KMS-11 (cell line): Measurements from ENCODE around the gene C12orf56.

Source experiments
- H2AFZ ChIP-seq: fragments of 200-600 bp; sonication (generic); 2 replicates; pipeline ENCODE4 v1.6.1; 2016; ENCODE audit warnings: antibody characterized with exemption, mixed run types, low read depth
- H3K27ac ChIP-seq: fragments of 200-600 bp; sonication (generic); 2 replicates; pipeline ENCODE4 v1.6.1; 2016; ENCODE audit warnings: mild to moderate bottlenecking, mixed run types
- H3K27me3 ChIP-seq: fragments of 200-600 bp; sonication (generic); 2 replicates; pipeline ENCODE4 v1.6.1; 2017; ENCODE audit warnings: mild to moderate bottlenecking, low read depth, mixed run types, moderate library complexity; ENCODE audit not compliant: insufficient read depth
- H3K36me3 ChIP-seq: fragments of 200-600 bp; sonication (generic); 2 replicates; pipeline ENCODE4 v1.6.1; 2017; ENCODE audit warnings: mild to moderate bottlenecking, mixed run types; ENCODE audit not compliant: insufficient read depth
- H3K4me1 ChIP-seq: fragments of 200-600 bp; sonication (generic); 2 replicates; pipeline ENCODE4 v1.6.1; 2016; ENCODE audit warnings: mild to moderate bottlenecking, low read depth, mixed run types; ENCODE audit not compliant: poor library complexity, severe bottlenecking
- H3K4me2 ChIP-seq: fragments of 200-600 bp; sonication (generic); 2 replicates; pipeline ENCODE4 v1.7.0; 2016; ENCODE audit warnings: mild to moderate bottlenecking, mixed run types
- H3K4me3 ChIP-seq: fragments of 200-600 bp; sonication (generic); IDR thresholded peaks from 2 replicates; pipeline ENCODE4 v1.6.1; 2017; ENCODE audit warnings: low read depth, low read length, mixed read lengths; ENCODE audit not compliant: insufficient read depth
- H3K79me2 ChIP-seq: fragments of 200-600 bp; sonication (generic); 2 replicates; pipeline ENCODE4 v1.6.1; 2016; ENCODE audit warnings: low read depth, mixed run types; ENCODE audit not compliant: insufficient read depth
- H3K9ac ChIP-seq: fragments of 200-600 bp; sonication (generic); 2 replicates; pipeline ENCODE4 v1.6.1; 2016; ENCODE audit warnings: mild to moderate bottlenecking, mixed run types
- H4K20me1 ChIP-seq: fragments of 200-600 bp; sonication (generic); 2 replicates; pipeline ENCODE4 v1.6.1; 2016; ENCODE audit warnings: mild to moderate bottlenecking, mixed run types; ENCODE audit not compliant: insufficient read depth
- TF ChIP-seq, protein P1 (sequence below): fragments of 200-600 bp; sonication (generic); conservative IDR thresholded peaks from 2 replicates; pipeline ENCODE4 v1.6.1; 2017; ENCODE audit warnings: low read depth, mild to moderate bottlenecking, antibody characterized with exemption, low read length, moderate library complexity, mixed read lengths

C12orf56 gene

GRCh38 chr12:64269161-64269560, 121.4 kb downstream of the C12orf56 start:
- peaks cover 5% of the 10 kb centered on the region for H3K4me1 ChIP-seq
- no peak overlapping the region for H3K4me3 ChIP-seq
- H3K9ac ChIP-seq, result no peak overlapping the region
- H3K4me2 ChIP-seq, result no peak overlapping the region
- H4K20me1 ChIP-seq, result no peaks in the 10 kb centered on the region
- H3K27me3 ChIP-seq, result no peaks in the 10 kb centered on the region
- TF ChIP-seq, protein P1, sequence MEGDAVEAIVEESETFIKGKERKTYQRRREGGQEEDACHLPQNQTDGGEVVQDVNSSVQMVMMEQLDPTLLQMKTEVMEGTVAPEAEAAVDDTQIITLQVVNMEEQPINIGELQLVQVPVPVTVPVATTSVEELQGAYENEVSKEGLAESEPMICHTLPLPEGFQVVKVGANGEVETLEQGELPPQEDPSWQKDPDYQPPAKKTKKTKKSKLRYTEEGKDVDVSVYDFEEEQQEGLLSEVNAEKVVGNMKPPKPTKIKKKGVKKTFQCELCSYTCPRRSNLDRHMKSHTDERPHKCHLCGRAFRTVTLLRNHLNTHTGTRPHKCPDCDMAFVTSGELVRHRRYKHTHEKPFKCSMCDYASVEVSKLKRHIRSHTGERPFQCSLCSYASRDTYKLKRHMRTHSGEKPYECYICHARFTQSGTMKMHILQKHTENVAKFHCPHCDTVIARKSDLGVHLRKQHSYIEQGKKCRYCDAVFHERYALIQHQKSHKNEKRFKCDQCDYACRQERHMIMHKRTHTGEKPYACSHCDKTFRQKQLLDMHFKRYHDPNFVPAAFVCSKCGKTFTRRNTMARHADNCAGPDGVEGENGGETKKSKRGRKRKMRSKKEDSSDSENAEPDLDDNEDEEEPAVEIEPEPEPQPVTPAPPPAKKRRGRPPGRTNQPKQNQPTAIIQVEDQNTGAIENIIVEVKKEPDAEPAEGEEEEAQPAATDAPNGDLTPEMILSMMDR, result no peak
- no peak overlapping the region for H2AFZ ChIP-seq
- no peaks in the 10 kb centered on the region for H3K79me2 ChIP-seq
- no peaks in the 10 kb centered on the region for H3K36me3 ChIP-seq
- no peak overlapping the region for H3K27ac ChIP-seq

DNA sequence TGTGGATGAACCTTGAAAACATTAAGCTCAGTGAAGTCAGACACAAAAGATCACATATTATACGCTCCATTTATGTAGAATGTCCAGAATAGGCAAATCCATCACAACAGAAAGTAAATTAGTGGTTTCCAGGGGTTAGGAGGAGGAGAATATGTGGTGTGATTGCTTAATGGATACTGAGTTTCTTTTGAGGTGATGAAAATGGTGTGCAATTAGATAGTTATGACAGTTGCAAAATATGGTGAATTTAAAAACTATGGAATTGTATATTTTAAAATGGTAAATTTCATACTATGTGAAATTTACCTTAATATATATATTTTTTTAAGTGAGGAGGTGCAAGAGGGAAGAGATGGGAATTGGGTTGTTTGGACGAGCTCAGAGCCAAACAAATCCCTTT, 122.1 kb downstream of the C12orf56 start:
- H3K4me3 ChIP-seq, result no peak overlapping the region
- H3K27ac ChIP-seq, result no peak overlapping the region
- peaks cover 5% of the 10 kb centered on the region for H3K4me1 ChIP-seq
- TF ChIP-seq, protein P1, result no peak
- H3K36me3 ChIP-seq, result no peaks in the 10 kb centered on the region
- no peak overlapping the region for H2AFZ ChIP-seq
- no peak overlapping the region for H3K4me2 ChIP-seq
- H3K9ac ChIP-seq, result no peak overlapping the region
- H3K27me3 ChIP-seq, result no peaks in the 10 kb centered on the region
- H4K20me1 ChIP-seq, result no peaks in the 10 kb centered on the region
- no peaks in the 10 kb centered on the region for H3K79me2 ChIP-seq

DNA sequence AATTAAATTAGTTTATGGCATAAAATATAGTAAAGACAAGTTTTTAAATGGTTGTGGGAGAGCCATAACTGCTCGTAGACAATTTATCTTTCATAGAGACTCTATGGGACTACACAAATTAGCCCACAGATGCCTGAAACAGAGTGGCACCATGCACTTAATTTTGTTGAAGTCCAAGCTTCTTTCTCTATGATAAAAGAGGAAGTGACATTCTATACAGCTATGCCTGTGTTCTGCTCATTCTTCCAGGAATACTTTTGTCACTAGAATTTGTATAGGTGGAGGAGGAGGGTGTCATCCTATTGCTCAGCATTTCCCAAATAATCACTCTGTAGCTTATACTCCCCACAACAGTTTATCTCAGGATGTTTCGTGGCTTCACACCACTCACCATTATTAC, 124.7 kb downstream of the C12orf56 start:
- Histone ChIP-seq H3K27me3 (no peaks in the 10 kb centered on the region), H3K4me1 (peaks cover 5% of the 10 kb centered on the region), H3K9ac (no peak overlapping the region), H3K4me2 (no peak overlapping the region), H3K36me3 (no peaks in the 10 kb centered on the region), H3K4me3 (no peak overlapping the region), H4K20me1 (no peaks in the 10 kb centered on the region), H2AFZ (no peak overlapping the region), H3K27ac (no peak overlapping the region), H3K79me2 (no peaks in the 10 kb centered on the region)
- TF ChIP-seq, protein P1, result no peak

- H3K27me3 ChIP-seq, result no peaks in the 10 kb centered on the region
- H3K4me3 ChIP-seq, result no peak overlapping the region
- no peaks in the 10 kb centered on the region for H4K20me1 ChIP-seq
- TF ChIP-seq, protein P1, result no peak
- H3K36me3 ChIP-seq, result no peaks in the 10 kb centered on the region
- H3K27ac ChIP-seq, result no peak overlapping the region
- no peak overlapping the region for H2AFZ ChIP-seq
- no peak overlapping the region for H3K4me2 ChIP-seq
- H3K79me2 ChIP-seq, result no peaks in the 10 kb centered on the region
- H3K4me1 ChIP-seq, result no peaks in the 10 kb centered on the region
- H3K9ac ChIP-seq, result no peak overlapping the region
Observed at GRCh38 chr12:64261813-64262212, 128.7 kb downstream of the C12orf56 start.
